Lung (tissue), 12 donors: ENCODE data around the gene RIMOC1. TPM values are rescaled to one million over a fixed set of nuclear protein-coding genes. Genes with fewer than 3 reads are reported as not detected.

ENCODE experiments used
- ATAC-seq: fragments of 200-7000 bp; cut with Tn5 transposase; one replicate; pipeline ENCODE4 v1.9.1; 2020; ENCODE audit warnings: moderate number of reproducible peaks; ENCODE audit not compliant: insufficient read depth, low FRiP score
- DNase-seq, 3 donors: peaks; one replicate each; pipeline ENCODE4 v3.0.0-alpha.2; 2013 to 2017
- H3K27ac ChIP-seq, 2 donors: one replicate each; pipeline ENCODE4 v1.5.1; 2013; ENCODE audit warnings: mild to moderate bottlenecking in 2 of 2, moderate library complexity in 2 of 2, control low read depth in 1 of 2, inconsistent platforms in 1 of 2, low read depth in 1 of 2, low read length in 1 of 2
- H3K27me3 ChIP-seq, 3 donors: one replicate each; pipeline ENCODE4 v1.5.1; 2013; ENCODE audit warnings: low read length in 2 of 3; ENCODE audit not compliant: control insufficient read depth in 3 of 3, insufficient read depth in 3 of 3
- H3K36me3 ChIP-seq, 4 donors: one replicate each; pipeline ENCODE4 v1.5.1; 2013; ENCODE audit warnings: low read length in 4 of 4, mild to moderate bottlenecking in 1 of 4, moderate library complexity in 1 of 4; ENCODE audit not compliant: control insufficient read depth in 4 of 4, insufficient read depth in 4 of 4
- H3K4me1 ChIP-seq, 5 donors: one replicate each; pipeline ENCODE4 v1.5.1; 2013; ENCODE audit warnings: low read length in 5 of 5, mild to moderate bottlenecking in 2 of 5, moderate library complexity in 1 of 5; ENCODE audit not compliant: control insufficient read depth in 5 of 5, insufficient read depth in 5 of 5
- H3K4me3 ChIP-seq: one replicate; pipeline ENCODE4 v1.5.1; 2013; ENCODE audit warnings: mild to moderate bottlenecking, control low read depth, moderate library complexity
- H3K9ac ChIP-seq, 2 donors: one replicate each; pipeline ENCODE4 v1.5.1; 2013; ENCODE audit warnings: low read length in 2 of 2, control low read depth in 1 of 2; ENCODE audit not compliant: insufficient read depth in 1 of 2
- H3K9me3 ChIP-seq, 4 donors: one replicate each; pipeline ENCODE4 v1.5.1; 2013; ENCODE audit warnings: low read length in 3 of 4, mild to moderate bottlenecking in 1 of 4, moderate library complexity in 1 of 4; ENCODE audit not compliant: control insufficient read depth in 4 of 4, insufficient read depth in 3 of 4
- WGBS, 2 donors: extraction: QIAGEN DNeasy Blood & Tissue Kit; methylation state at CpG; one replicate each; pipeline ENCODE4 v1.1.7; 2013; 5-methylcytosine and 5-hydroxymethylcytosine counted together
- polyA plus RNA-seq, 2 donors: library from polyadenylated mRNA; stranded (reverse); fragments of 200-250 nt; gene quantifications; one replicate each; pipeline ENCODE4 v1.2.1, GENCODE V29; 2013
- total RNA-seq, 2 donors: library from RNA; depleted of rRNA in 1 of 2; stranded (reverse); fragments of >200 nt in 1 of 2; gene quantifications; one replicate each; pipeline ENCODE4 v1.2.1, GENCODE V29; 2014 to 2021
- TF ChIP-seq, protein P1 (sequence below): IDR thresholded peaks from 2 replicates; pipeline ENCODE4 v1.5.1; 2012; ENCODE audit warnings: mild to moderate bottlenecking; ENCODE audit errors: control extremely low read depth, extremely low read depth
- donor health status: control.
- donor health status: control.
- donor health status: Bipolar disorder and iron deficiency.
- donor health status: healthy.
- donor health status: DM: yes; HTN: yes; CAD: no.

Gene RIMOC1
- total and polyA plus RNA-seq, 4 donors, result 6.7 to 25.3 (median 17.2) TPM

DNA sequence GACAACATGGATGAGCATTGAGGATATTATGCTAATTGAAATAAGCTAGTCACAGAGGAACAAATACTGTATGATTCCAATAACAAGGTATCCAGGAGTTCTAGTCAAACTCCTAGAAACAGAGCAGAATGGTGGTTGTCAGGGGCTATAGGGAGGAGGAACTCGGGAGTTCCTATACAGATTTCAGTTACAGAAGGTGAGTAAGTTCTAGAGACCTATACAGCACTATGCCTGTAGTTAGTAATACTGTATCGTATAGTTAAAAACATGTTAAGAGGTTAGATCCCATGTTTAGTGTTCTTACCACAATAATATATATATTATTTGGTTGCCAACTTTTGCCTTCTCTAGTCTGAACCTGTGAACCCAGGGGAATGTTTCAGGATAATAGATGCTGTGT is 26.0 kb upstream of the RIMOC1 start:
- WGBS, 2 donors, result 76 to 85% methylated on average over 2 of the region's 2 CpGs
- H3K27ac ChIP-seq, result no peak overlapping the region
- no peaks in the 10 kb centered on the region for H3K27me3 ChIP-seq
- ATAC-seq (no peak), DNase-seq (no peak)
- no peak overlapping the region for H3K9ac ChIP-seq
- H3K36me3 ChIP-seq, result no peaks in the 10 kb centered on the region
- peaks cover 0 to 22% (median 0%) of the 10 kb centered on the region in 5 donors for H3K4me1 ChIP-seq
- TF ChIP-seq, protein P1, sequence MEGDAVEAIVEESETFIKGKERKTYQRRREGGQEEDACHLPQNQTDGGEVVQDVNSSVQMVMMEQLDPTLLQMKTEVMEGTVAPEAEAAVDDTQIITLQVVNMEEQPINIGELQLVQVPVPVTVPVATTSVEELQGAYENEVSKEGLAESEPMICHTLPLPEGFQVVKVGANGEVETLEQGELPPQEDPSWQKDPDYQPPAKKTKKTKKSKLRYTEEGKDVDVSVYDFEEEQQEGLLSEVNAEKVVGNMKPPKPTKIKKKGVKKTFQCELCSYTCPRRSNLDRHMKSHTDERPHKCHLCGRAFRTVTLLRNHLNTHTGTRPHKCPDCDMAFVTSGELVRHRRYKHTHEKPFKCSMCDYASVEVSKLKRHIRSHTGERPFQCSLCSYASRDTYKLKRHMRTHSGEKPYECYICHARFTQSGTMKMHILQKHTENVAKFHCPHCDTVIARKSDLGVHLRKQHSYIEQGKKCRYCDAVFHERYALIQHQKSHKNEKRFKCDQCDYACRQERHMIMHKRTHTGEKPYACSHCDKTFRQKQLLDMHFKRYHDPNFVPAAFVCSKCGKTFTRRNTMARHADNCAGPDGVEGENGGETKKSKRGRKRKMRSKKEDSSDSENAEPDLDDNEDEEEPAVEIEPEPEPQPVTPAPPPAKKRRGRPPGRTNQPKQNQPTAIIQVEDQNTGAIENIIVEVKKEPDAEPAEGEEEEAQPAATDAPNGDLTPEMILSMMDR, result no peak
- H3K4me3 ChIP-seq, result no peak overlapping the region
- H3K9me3 ChIP-seq, result no peaks in the 10 kb centered on the region

DNA sequence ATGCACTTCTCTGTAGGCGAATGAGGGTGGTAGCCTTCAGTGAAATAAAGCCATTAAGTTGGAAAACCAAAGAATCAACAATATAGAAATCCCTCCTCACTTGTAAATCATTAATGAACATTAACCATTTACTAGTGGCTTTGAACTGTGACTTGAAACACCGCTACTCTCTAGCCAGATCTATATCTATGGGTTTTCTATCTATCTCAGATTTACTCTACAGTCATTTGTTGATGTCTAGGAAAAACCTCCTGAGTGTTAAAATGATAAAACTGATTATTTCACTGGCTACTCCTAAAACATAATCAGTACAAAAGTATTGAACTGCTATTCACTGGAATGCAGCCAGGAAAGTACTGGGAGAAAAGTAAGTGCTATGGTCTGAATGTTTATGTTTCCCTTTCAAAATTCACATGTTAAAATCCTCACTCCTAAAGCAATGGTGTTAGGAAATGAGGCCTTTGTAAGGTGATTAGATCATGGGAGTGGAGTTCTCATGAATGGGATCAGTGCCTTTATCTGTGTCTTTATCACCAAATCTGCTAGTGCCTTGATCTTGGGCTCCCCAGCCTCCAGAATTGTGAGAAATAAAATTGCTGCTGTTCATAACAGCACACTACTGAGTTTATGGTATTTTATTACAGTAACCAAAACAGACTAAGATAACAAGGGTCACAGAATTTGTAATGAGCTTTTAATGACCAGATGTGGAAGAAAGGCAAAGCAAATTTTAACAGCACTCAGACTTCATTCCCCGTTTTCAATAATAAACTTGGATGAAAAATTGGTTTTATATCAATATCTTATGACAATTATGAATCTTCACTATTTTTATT is 25.3 kb upstream of the RIMOC1 start:
- Histone ChIP-seq H3K9ac (no peak overlapping the region), H3K27ac (no peak overlapping the region), H3K4me3 (no peak overlapping the region), H3K9me3 (no peaks in the 10 kb centered on the region), H3K4me1 (peaks cover 0 to 22% (median 0%) of the 10 kb centered on the region in 5 donors), H3K36me3 (no peaks in the 10 kb centered on the region), H3K27me3 (no peaks in the 10 kb centered on the region)
- 77 to 81% methylated on average over 3 of the region's 3 CpGs for WGBS, 2 donors
- TF ChIP-seq, protein P1, result no peak
- DNase-seq, result peak; percentile 20 to 85 (median 78)
- no peak for ATAC-seq

DNA sequence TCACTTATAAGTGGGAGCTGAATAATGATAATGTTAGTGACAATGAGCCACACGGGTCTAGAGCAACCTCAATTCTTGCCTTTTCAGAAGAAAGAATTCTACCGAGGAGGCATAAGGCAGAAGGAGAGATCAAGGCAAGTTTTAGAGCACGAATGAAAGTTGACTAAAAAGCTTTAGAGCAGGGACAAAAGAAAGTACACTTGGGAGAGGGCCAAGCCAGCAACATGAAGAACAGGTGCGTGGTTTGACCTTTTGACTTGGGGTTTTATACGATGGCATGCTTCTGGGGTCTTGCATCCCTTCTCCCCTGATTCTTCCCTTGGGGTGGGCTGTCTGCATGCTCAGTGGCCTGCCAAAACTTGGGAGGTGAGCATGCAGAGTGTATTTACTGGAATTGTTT is 21.4 kb upstream of the RIMOC1 start:
- WGBS, 2 donors, result 75 to 90% methylated on average over 5 of the region's 5 CpGs

More for the DNA sequence above, 21.4 kb upstream of the RIMOC1 start:
- ATAC-seq (no peak), DNase-seq (no peak)
- no peaks in the 10 kb centered on the region for H3K9me3 ChIP-seq
- TF ChIP-seq, protein P1, result no peak
- peaks cover 0 to 21% (median 0%) of the 10 kb centered on the region in 5 donors for H3K4me1 ChIP-seq
- no peaks in the 10 kb centered on the region for H3K27me3 ChIP-seq
- no peak overlapping the region for H3K27ac ChIP-seq
- no peak overlapping the region for H3K9ac ChIP-seq
- H3K36me3 ChIP-seq, result no peaks in the 10 kb centered on the region
- H3K4me3 ChIP-seq, result no peak overlapping the region
